GM19452 (cell line): Measurements from ENCODE around the gene PCDHAC2.

ENCODE experiments used
- ATAC-seq: cut with Tn5 transposase; IDR thresholded peaks from one replicate; pipeline ENCODE4 v1.9.1; 2021; ENCODE audit not compliant: unreplicated experiment

The PCDHAC2 gene

DNA sequence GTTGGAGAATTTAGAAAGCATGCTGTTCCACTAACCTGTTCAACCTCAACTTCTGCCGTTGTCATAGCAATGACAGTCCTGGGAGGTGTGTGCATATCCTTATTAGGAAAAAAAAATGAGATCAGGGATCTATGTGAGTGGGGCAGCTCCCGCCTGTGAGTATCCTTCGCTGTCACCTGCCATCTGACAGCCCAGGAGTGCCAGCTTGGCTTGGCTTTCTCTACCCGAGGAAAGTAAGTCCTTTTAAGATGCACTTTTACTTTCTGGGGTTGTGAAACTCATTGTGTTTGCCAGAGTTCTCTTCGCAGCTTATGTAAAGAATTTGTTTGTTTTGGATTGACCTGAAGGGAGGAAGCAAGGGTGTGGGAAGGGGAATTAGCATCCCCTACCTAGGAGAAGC, 21.8 kb downstream of the PCDHAC2 start:
- ATAC-seq: no peak

DNA sequence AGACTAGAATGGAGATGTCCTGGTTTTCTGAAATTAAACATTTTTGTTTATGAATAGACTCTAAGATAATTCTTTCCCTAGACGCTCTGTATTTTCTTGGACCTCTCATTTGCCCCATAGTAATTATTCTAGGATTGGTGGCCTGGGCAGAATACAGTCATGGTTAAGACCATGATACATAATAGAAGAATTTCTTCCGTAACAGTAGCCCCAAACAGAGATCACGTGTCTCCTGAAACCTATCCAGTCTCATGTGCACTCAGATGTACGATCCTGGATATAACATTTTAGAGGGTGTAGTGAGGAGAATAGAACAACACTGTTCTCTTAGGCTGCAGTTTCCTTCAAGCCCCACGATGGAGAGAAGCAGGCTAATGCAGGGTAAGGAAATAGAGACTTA, 22.3 kb downstream of the PCDHAC2 start:
- no peak for ATAC-seq

DNA sequence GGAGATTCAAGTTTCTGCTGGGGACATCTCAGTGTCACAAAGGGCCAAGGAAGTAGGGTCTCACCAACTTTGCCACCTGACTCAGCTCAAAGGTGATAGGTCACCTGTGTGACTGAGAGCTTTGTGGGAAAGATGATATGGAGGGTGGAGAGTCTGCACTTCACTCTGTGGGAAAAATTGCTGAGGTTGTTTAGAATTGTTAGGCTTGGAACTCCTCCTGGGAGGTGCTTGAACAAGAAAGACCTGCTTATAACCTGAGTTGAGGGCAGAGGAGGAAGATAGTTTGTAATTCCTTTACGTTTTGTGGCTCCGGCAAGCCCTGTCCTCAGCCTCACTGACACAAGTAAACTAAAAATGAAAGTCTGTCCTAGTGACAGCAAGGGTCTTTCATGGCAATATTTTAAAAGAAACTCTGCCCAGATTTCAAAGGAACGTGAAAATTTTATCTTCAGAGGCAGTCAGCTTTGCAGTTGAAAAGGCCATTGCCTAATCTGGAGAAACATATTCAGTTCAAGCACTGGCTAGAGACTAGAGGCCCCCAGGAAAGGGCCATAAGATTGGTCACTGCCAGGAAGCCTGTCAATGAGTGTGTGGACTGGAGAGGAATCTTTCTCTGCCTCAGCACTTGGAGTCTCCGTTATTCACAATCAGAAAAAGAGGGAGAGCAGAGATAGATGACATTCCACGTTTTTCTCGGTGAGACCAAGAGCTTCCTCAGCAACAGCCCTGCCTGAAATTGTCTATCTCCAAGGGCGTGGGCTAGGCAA, 23.2 kb downstream of the PCDHAC2 start:
- no peak for ATAC-seq

DNA sequence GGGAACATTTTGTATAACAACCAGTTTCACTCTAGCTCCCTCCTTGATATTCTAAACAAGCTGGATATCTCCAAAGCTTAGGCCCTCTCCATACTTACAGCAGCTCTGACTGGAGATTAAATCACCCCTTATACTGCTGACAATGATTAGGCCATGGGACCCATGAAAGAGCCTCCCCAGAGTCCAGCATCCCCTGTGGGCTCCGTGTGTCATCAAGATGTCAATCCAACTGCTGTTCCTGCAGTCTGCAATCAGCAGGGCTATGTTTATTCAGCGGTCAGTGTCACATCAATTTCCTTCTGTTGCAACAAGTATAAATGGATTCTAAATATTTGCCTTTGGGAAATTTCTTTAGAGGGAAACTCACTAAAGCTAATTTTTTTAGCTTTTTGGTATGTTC, 26.6 kb downstream of the PCDHAC2 start:
- no peak for ATAC-seq

DNA sequence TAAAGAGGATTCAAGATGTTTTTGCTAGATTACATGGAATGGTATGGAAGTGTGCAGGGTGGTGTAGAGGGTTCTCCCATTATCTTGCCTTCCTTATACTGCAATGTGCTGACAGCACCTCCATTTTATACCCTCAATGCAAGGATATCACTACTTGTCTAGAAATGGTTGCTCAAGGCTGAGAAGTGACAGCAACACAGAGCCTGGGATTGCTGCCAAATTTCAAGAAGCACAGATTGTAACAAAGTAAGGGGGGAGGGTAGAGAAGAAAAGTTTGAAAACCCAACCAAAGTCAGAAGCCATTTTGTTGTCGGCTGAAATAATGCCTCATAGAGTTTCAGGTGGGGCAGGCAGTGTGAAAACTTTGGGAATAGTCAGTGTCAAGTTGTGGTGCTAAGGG, 29.8 kb downstream of the PCDHAC2 start:
- no peak for ATAC-seq

DNA sequence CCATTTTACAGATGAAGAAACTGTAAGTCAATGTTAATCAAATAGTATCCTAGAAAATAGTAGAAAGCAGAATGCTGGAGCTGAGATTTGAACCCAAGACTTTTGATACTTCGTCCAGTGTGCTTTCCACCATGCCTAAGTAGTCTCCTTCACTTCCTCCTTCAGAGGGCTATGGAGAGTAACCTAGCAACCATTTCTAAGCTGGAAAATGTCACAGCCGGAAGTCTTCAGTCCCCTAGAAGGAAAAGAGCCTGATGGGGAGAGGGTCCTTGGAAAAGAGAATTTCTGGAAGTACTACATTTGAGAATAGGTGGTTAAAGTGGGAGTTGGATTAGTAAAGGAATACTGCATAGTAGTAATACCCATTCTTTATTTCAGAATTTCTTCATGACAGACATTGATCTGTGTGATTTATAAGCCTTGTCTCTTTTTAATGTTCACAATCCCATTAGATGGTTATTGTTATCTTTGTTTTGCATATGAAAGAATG, 32.7 kb downstream of the PCDHAC2 start:
- ATAC-seq: no peak

DNA sequence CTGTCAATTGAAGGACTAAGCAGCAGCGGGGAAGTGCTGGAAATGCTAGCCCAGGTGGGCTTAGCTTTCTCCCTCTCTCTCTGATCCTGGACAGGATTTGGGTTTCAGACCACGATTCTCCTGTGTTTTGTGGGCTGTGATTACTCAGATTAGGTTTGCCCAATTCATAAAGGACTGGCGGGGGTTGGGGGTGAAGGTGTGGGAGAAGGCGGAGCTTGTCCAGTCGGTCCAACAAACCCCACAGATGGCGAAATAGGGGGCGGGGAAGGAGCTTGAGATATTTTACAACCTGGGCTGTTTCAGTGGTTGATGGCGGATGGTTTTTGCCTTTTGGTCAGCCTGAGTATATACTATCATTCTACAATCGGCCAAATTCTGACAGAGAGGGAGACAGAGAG, 35.2 kb downstream of the PCDHAC2 start:
- ATAC-seq: no peak

DNA sequence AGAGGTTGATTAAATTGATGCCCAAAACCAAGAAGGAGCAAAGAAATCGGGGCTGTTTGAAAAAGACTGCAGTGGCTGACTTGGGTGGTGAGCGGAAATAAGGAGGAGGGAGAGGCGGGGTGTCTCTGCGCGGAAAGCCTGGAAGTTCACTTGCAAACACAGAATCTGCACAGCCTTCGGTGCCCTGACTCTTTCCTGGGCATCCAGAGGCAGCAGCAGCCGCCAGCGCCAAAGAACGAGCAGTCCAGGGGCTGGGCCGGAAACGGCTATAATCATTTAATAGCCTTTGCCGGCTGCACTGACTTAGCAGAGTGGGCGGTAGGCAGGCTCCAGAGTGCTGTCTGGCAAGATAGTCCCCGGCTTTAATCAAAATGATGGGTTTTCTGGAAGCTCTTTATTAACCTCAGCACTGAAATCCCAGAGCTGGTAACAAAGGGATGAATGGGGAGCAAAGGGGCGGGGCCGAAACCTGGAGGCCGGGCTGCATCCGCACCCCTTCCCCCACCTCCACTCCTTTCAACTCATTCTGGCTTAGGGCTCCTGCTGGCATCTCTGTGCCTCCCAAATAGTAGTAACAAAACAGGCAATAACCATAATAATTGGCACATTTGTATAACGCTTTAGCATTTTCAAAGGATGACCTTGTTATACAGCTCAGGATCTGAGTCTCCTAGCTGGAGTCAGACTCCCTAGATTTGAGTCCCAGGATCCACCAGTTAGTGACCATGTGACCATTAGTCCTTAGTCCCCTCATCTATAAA, 35.7 kb downstream of the PCDHAC2 start:
- ATAC-seq: no peak

DNA sequence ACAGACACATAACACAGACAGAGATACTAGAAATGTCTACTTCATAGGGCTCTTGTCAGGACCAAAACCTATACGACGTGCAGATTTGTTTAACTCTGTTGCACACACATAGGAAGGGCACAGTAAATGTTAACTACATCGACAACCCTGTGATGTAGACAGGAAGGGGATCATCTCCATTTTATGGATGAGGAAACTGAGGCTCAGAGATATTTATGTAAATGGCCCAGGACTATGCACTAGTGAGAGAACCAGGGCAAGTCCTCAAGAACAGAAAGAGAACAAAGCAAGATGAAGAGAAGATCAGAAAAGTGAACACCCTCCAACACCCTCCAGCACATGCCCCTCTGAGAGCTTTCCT, 36.3 kb downstream of the PCDHAC2 start:
- ATAC-seq: no peak

DNA sequence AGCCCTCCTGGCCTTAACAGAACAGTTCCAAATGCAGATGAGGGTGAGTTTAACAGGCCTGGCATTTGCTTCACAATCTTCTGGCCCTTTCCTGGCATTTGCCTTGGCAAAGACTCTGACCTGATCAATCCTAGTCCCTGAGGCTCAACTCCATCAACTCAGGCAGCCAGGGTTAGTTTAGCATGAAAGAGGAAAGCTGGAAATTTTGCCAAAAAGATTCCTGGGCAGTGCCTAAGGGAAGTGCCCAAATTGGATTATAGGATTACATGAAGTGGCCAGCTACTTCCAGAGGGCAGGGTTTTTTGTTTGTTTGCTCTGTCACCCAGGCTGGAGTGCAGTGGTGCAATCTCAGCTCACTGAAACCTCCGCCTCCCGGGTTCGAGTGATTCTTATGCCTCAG, 36.8 kb downstream of the PCDHAC2 start:
- ATAC-seq: no peak

DNA sequence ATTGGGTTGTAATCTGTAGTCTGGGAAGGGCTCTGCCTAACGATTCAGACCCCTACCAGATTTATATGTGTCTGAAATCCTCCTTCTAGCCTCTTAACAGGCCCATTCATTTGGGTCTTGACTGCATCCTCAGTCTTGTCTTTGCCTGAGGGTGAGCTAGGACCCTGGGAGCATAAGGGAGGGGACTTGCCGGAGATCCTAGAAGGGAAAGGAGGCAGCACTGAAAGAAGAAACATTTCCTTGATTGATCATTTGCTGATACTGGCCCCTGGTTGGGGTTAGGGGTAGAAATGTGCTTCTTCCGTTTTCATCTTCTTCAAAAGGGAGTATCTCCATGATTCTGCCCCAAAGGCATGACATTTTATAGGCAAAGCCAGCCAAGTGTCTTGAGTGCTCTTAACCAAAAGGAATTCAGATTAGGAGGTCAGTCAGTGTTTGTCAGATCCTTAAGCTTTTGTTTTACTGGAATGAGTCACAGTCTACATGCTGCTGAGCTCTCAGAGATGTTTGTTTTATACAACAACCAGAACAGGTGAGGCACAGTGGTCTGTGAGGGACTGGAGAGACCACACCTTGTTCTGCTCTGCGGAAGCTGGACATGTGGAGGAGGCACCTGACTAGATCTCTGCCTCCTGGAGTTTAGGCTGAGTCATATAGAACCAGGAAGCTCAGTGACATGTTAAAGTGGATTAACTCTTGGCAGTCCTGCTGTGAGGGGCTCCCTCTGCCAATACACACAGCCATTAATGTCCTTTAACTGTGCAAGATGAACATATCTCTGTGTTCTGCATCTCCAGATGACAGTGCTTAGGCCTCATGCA, 37.7 kb downstream of the PCDHAC2 start:
- no peak for ATAC-seq

DNA sequence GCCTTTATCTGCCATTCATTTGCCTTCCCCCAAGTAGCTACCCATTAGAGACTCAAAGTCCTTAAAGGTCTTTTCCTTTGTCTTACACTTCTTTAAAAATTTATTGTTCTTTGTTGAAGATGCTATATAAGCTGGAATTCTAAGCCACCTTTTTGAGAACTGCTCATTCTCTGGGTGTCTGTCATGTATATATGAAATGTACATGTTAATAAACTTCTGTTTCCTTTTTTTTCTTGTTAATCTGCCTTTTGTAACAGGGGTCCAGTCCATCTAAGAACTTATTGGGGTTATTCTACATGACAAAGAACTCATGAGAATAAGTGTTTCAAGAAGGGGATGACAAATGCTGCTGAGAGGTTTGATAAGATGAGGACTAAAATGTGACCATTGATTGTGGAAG, 41.5 kb downstream of the PCDHAC2 start:
- ATAC-seq: no peak

DNA sequence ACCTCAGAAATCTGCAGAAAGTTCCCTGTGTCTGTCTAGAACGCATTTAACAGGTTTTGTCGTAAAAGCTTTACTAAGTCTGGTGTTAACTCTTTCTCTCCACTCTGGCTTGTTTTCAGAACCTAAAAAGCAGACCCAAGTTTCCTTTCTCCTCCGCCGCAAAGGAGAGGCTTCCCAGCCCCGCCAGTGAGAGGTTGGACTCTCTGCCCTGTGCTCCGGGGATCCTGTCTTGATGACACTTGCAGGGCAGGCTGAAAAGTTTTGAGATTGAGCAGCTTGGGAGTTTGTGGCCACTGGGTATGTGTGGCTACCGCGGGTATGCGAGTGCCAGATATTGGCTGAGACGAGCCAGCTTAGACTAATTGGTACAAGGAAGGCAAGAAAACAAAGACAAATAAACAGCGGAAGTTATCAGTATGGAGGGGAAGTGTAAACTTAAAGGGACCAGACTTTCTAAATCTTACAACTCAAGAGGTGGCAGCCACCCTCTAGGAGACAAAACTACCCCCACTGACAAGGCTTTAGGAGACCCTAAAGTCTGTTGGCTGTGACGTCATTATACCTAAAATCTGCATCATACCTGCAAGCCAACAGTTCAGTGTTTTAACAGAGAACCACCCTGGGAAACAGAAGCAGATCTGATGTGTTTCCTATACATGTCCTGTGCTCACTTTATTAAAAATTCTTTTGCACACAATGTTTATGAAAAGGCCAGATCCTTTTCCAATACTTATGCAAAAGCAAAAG, 43.9 kb downstream of the PCDHAC2 start:
- ATAC-seq: no peak

DNA sequence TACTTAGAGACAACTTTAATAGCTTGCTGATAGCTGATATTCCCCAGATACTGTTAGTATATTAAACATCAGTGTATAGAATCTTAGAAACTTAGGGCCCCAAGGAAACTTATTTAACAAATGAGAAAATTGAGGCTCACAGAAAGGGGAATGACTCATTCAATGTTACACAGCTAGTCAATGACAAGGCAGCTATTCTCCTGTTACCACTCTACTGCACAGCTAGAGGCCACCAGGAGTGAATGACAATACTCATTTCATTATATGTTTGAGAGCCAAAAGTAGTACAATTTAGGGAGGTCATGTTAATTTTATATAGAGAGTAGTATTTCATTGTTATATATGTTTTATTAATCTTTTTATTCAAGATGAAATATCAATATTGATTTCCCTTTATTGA, 51.7 kb downstream of the PCDHAC2 start:
- no peak for ATAC-seq
